HEK293 (cell line): Measurements from ENCODE around the gene SH3GL1.
A peak's percentile ranks its signal among the peaks of the same experiment; 100 is the strongest.

Experiments used
- GLIS1 ChIP-seq: fragments of 450-650 bp; formaldehyde crosslinking; IDR thresholded peaks from 2 replicates; pipeline ENCODE4 v1.5.1; 2016; ENCODE audit warnings: missing biosample characterization, missing genetic modification characterization
- KLF8 ChIP-seq: fragments of 450-650 bp; formaldehyde crosslinking; IDR thresholded peaks from 2 replicates; pipeline ENCODE4 v1.5.1; 2016; ENCODE audit warnings: missing biosample characterization, missing genetic modification characterization
- RBAK ChIP-seq: fragments of 450-650 bp; formaldehyde crosslinking; IDR thresholded peaks from 2 replicates; pipeline ENCODE4 v1.5.1; 2016; ENCODE audit warnings: missing biosample characterization, missing genetic modification characterization
- SP2 ChIP-seq: fragments of 450-650 bp; formaldehyde crosslinking; IDR thresholded peaks from 2 replicates; pipeline ENCODE4 v1.5.1; 2016; ENCODE audit warnings: missing biosample characterization, missing genetic modification characterization
- SP7 ChIP-seq: fragments of 450-650 bp; formaldehyde crosslinking; IDR thresholded peaks from 2 replicates; pipeline ENCODE4 v1.5.1; 2016; ENCODE audit warnings: missing biosample characterization, missing genetic modification characterization
- ZBTB7A ChIP-seq: fragments of 450-650 bp; formaldehyde crosslinking; IDR thresholded peaks from 2 replicates; pipeline ENCODE4 v1.5.1; 2016; ENCODE audit warnings: low read depth, missing biosample characterization, missing genetic modification characterization
- ZNF138 ChIP-seq: fragments of 450-650 bp; formaldehyde crosslinking; IDR thresholded peaks from 2 replicates; pipeline ENCODE4 v1.5.1; 2016; ENCODE audit warnings: missing biosample characterization, missing genetic modification characterization, borderline replicate concordance
- ZNF175 ChIP-seq: fragments of 450-650 bp; formaldehyde crosslinking; IDR thresholded peaks from 2 replicates; pipeline ENCODE4 v1.5.1; 2016; ENCODE audit warnings: missing biosample characterization, missing genetic modification characterization
- ZNF19 ChIP-seq: fragments of 450-650 bp; formaldehyde crosslinking; IDR thresholded peaks from 2 replicates; pipeline ENCODE4; 2016; ENCODE audit warnings: missing biosample characterization, missing genetic modification characterization, low read depth
- ZNF404 ChIP-seq: fragments of 450-650 bp; formaldehyde crosslinking; IDR thresholded peaks from 2 replicates; pipeline ENCODE4 v1.5.1; 2017; ENCODE audit warnings: missing biosample characterization, missing genetic modification characterization
- ZNF48 ChIP-seq: fragments of 450-650 bp; formaldehyde crosslinking; IDR thresholded peaks from 2 replicates; pipeline ENCODE4 v1.5.1; 2016; ENCODE audit warnings: missing biosample characterization, missing genetic modification characterization
- ZNF530 ChIP-seq: fragments of 450-650 bp; formaldehyde crosslinking; IDR thresholded peaks from 2 replicates; pipeline ENCODE4 v1.5.1; 2016; ENCODE audit warnings: low read depth, missing biosample characterization, missing genetic modification characterization
- ZNF600 ChIP-seq: fragments of 450-650 bp; formaldehyde crosslinking; IDR thresholded peaks from 2 replicates; pipeline ENCODE4 v1.5.1; 2016; ENCODE audit warnings: missing biosample characterization, missing genetic modification characterization
- ZNF624 ChIP-seq: fragments of 450-650 bp; formaldehyde crosslinking; IDR thresholded peaks from 2 replicates; pipeline ENCODE4 v1.5.1; 2017; ENCODE audit warnings: missing biosample characterization, missing genetic modification characterization
- ZSCAN23 ChIP-seq: fragments of 450-650 bp; formaldehyde crosslinking; IDR thresholded peaks from 2 replicates; pipeline ENCODE4 v1.5.1; 2016; ENCODE audit warnings: missing biosample characterization, missing genetic modification characterization
- TF ChIP-seq, protein P1 (sequence below): fragments of 450-650 bp; formaldehyde crosslinking; IDR thresholded peaks from 2 replicates; pipeline ENCODE4 v1.5.1; 2016; ENCODE audit warnings: missing biosample characterization, missing genetic modification characterization, low read depth
- TF ChIP-seq, protein P2 (sequence below): fragments of 450-650 bp; IDR thresholded peaks from 2 replicates; pipeline ENCODE4 v1.5.1; 2018; ENCODE audit warnings: missing biosample characterization, mild to moderate bottlenecking, missing genetic modification characterization
- TF ChIP-seq, protein P3 (sequence below): fragments of 450-650 bp; formaldehyde crosslinking; IDR thresholded peaks from 2 replicates; pipeline ENCODE4 v1.5.1; 2016; ENCODE audit warnings: missing biosample characterization, missing genetic modification characterization
- TF ChIP-seq, protein P4 (sequence below): fragments of 450-650 bp; formaldehyde crosslinking; IDR thresholded peaks from 2 replicates; pipeline ENCODE4 v1.5.1; 2016; ENCODE audit warnings: missing biosample characterization, missing genetic modification characterization
- TF ChIP-seq, protein P5 (sequence below): fragments of 450-650 bp; formaldehyde crosslinking; IDR thresholded peaks from 2 replicates; pipeline ENCODE4 v1.5.1; 2016; ENCODE audit warnings: missing biosample characterization, missing genetic modification characterization
- TF ChIP-seq, protein P6 (sequence below): fragments of 450-650 bp; formaldehyde crosslinking; IDR thresholded peaks from 2 replicates; pipeline ENCODE4 v1.5.1; 2016; ENCODE audit warnings: missing biosample characterization, missing genetic modification characterization

SH3GL1 gene

DNA sequence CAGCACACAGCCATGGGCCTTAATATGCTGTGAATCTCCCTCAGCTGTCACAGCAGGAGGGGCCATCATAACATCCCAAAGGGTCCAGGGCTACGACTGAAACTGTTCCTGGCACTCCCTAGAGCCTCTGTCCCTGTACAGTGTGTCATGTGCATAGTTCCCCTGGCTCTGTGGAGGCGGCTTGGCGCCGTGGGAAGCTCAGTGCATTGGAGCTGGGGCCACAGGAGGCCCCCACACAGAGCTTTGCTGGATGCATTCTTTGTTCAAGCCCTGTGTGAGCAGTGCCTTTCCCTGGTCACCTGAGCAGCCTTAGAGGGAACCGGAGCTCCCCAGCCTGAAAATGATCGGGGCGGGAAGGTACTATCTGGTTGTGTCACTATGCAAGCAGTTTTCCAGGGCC is 35.9 kb upstream of the SH3GL1 start (continued):
- TF ChIP-seq ZNF600 (no peak), ZNF48 (tag by site-specific recombination) (no peak), ZNF19 (tag by site-specific recombination) (no peak), RBAK (tag by site-specific recombination) (no peak), ZNF624 (tag by site-specific recombination) (no peak), ZNF530 (no peak), KLF8 (tag by site-specific recombination) (no peak), ZNF404 (no peak), ZNF175 (tag by site-specific recombination) (no peak), SP2 (tag by site-specific recombination) (no peak), ZNF138 (no peak), ZSCAN23 (tag by site-specific recombination) (no peak), GLIS1 (tag by site-specific recombination) (peak; percentile 99), SP7 (tag by site-specific recombination) (no peak), ZBTB7A (no peak)
- TF ChIP-seq, protein P1, sequence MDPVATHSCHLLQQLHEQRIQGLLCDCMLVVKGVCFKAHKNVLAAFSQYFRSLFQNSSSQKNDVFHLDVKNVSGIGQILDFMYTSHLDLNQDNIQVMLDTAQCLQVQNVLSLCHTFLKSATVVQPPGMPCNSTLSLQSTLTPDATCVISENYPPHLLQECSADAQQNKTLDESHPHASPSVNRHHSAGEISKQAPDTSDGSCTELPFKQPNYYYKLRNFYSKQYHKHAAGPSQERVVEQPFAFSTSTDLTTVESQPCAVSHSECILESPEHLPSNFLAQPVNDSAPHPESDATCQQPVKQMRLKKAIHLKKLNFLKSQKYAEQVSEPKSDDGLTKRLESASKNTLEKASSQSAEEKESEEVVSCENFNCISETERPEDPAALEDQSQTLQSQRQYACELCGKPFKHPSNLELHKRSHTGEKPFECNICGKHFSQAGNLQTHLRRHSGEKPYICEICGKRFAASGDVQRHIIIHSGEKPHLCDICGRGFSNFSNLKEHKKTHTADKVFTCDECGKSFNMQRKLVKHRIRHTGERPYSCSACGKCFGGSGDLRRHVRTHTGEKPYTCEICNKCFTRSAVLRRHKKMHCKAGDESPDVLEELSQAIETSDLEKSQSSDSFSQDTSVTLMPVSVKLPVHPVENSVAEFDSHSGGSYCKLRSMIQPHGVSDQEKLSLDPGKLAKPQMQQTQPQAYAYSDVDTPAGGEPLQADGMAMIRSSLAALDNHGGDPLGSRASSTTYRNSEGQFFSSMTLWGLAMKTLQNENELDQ (tag by site-specific recombination): no peak
- TF ChIP-seq, protein P2, sequence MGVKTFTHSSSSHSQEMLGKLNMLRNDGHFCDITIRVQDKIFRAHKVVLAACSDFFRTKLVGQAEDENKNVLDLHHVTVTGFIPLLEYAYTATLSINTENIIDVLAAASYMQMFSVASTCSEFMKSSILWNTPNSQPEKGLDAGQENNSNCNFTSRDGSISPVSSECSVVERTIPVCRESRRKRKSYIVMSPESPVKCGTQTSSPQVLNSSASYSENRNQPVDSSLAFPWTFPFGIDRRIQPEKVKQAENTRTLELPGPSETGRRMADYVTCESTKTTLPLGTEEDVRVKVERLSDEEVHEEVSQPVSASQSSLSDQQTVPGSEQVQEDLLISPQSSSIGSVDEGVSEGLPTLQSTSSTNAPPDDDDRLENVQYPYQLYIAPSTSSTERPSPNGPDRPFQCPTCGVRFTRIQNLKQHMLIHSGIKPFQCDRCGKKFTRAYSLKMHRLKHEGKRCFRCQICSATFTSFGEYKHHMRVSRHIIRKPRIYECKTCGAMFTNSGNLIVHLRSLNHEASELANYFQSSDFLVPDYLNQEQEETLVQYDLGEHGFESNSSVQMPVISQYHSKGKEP: no peak
- TF ChIP-seq, protein P3, sequence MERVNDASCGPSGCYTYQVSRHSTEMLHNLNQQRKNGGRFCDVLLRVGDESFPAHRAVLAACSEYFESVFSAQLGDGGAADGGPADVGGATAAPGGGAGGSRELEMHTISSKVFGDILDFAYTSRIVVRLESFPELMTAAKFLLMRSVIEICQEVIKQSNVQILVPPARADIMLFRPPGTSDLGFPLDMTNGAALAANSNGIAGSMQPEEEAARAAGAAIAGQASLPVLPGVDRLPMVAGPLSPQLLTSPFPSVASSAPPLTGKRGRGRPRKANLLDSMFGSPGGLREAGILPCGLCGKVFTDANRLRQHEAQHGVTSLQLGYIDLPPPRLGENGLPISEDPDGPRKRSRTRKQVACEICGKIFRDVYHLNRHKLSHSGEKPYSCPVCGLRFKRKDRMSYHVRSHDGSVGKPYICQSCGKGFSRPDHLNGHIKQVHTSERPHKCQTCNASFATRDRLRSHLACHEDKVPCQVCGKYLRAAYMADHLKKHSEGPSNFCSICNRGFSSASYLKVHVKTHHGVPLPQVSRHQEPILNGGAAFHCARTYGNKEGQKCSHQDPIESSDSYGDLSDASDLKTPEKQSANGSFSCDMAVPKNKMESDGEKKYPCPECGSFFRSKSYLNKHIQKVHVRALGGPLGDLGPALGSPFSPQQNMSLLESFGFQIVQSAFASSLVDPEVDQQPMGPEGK (tag by site-specific recombination): 0 out of 2 replicates have a peak, but pooled peaks have one; percentile 25
- TF ChIP-seq, protein P4, sequence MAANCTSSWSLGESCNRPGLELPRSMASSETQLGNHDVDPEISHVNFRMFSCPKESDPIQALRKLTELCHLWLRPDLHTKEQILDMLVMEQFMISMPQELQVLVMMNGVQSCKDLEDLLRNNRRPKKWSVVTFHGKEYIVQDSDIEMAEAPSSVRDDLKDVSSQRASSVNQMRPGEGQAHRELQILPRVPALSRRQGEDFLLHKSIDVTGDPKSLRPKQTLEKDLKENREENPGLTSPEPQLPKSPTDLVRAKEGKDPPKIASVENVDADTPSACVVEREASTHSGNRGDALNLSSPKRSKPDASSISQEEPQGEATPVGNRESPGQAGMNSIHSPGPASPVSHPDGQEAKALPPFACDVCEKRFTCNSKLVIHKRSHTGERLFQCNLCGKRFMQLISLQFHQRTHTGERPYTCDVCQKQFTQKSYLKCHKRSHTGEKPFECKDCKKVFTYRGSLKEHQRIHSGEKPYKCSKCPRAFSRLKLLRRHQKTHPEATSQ (tag by site-specific recombination): no peak
- TF ChIP-seq, protein P5, sequence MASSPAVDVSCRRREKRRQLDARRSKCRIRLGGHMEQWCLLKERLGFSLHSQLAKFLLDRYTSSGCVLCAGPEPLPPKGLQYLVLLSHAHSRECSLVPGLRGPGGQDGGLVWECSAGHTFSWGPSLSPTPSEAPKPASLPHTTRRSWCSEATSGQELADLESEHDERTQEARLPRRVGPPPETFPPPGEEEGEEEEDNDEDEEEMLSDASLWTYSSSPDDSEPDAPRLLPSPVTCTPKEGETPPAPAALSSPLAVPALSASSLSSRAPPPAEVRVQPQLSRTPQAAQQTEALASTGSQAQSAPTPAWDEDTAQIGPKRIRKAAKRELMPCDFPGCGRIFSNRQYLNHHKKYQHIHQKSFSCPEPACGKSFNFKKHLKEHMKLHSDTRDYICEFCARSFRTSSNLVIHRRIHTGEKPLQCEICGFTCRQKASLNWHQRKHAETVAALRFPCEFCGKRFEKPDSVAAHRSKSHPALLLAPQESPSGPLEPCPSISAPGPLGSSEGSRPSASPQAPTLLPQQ (tag by site-specific recombination): no peak
- TF ChIP-seq, protein P6, sequence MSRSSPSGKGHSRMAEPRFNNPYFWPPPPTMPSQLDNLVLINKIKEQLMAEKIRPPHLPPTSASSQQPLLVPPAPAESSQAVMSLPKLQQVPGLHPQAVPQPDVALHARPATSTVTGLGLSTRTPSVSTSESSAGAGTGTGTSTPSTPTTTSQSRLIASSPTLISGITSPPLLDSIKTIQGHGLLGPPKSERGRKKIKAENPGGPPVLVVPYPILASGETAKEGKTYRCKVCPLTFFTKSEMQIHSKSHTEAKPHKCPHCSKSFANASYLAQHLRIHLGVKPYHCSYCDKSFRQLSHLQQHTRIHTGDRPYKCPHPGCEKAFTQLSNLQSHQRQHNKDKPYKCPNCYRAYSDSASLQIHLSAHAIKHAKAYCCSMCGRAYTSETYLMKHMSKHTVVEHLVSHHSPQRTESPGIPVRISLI (tag by site-specific recombination): no peak
